OCI-LY7 (cell line): ENCODE measurements around the gene SLC5A10.

Source experiments
- CTCF ChIP-seq: fragments of 200-600 bp; sonication (generic); conservative IDR thresholded peaks from 2 replicates; pipeline ENCODE4 v1.5.1; 2014; ENCODE audit warnings: mild to moderate bottlenecking, antibody characterized with exemption, low read length, moderate library complexity, mixed read lengths
- EZH2phosphoT487 ChIP-seq: fragments of 200-600 bp; sonication (generic); IDR thresholded peaks from 2 replicates; pipeline ENCODE4 v1.6.1; 2018; ENCODE audit warnings: low read depth, borderline replicate concordance, mild to moderate bottlenecking, mixed run types, antibody characterized with exemption, low read length, moderate library complexity, mixed read lengths

- 0 out of 2 replicates have a peak, but pooled peaks have one; percentile 21 for TF ChIP-seq CTCF
- TF ChIP-seq EZH2phosphoT487, result no peak
Observed at GRCh38 chr17:18970582-18971480, 18.9 kb downstream of the SLC5A10 start.
